Astrocyte (in vitro differentiated cells and primary cell): Measurements from ENCODE around the gene HOXA5.

Experiments used
- CTCF ChIP-seq: IDR thresholded peaks from 2 replicates; pipeline ENCODE4 v1.5.1; 2011; ENCODE audit warnings: low read depth, mild to moderate bottlenecking, inconsistent platforms, low read length, moderate library complexity; ENCODE audit not compliant: insufficient read depth
- EZH2 ChIP-seq: IDR thresholded peaks from 2 replicates; pipeline ENCODE4 v1.6.1; 2012; ENCODE audit warnings: mild to moderate bottlenecking, low read length, inconsistent platforms; ENCODE audit not compliant: insufficient read depth

GRCh38 chr7:27097686-27098577, 45.5 kb downstream of the HOXA5 start:
- TF ChIP-seq CTCF (no peak), EZH2 (no peak)
